Thyroid gland (tissue), 4 donors: ENCODE measurements around the gene SUPT3H.

Experiments used
- POLR2A ChIP-seq, 2 donors: fragments of 450-650 bp; IDR thresholded peaks; one replicate each; pipeline ENCODE4 v1.6.1; 2017; ENCODE audit warnings: antibody characterized with exemption in 2 of 2, mild to moderate bottlenecking in 2 of 2, moderate library complexity in 1 of 2
- TF ChIP-seq, protein P1 (sequence below), 6 experiments: fragments of 200-600 bp in 3 of 6; fragments of 450-650 bp in 3 of 6; sonication (generic) in 3 of 6; IDR thresholded peaks; one replicate each; pipeline ENCODE4 v1.5.1; 2016 to 2019; ENCODE audit warnings: antibody characterized with exemption in 6 of 6, mild to moderate bottlenecking in 2 of 6, inconsistent platforms in 1 of 6, moderate library complexity in 1 of 6

DNA sequence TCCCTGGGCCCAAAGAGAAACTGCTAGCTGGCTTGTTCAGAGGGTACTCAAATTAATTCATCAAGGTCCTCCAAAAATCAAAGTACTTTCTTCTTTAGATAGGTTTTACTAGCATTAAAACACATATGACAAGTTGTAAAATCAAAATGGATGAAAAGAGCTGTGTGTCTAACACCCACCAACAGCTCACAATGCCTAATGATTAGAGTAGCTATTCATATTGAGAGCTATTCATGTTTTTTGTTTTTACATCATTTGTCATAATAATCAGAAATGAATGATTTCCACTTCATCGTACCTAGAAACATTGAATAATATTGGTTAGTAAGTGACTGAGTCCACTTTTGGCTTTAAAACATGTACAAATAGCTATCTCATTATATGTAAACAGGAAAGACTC lies 339.5 kb downstream of the SUPT3H start:
- no peak for TF ChIP-seq POLR2A (IDR thresholded peaks at IDR 0.05)
- TF ChIP-seq, protein P1, sequence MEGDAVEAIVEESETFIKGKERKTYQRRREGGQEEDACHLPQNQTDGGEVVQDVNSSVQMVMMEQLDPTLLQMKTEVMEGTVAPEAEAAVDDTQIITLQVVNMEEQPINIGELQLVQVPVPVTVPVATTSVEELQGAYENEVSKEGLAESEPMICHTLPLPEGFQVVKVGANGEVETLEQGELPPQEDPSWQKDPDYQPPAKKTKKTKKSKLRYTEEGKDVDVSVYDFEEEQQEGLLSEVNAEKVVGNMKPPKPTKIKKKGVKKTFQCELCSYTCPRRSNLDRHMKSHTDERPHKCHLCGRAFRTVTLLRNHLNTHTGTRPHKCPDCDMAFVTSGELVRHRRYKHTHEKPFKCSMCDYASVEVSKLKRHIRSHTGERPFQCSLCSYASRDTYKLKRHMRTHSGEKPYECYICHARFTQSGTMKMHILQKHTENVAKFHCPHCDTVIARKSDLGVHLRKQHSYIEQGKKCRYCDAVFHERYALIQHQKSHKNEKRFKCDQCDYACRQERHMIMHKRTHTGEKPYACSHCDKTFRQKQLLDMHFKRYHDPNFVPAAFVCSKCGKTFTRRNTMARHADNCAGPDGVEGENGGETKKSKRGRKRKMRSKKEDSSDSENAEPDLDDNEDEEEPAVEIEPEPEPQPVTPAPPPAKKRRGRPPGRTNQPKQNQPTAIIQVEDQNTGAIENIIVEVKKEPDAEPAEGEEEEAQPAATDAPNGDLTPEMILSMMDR (IDR thresholded peaks at IDR 0.05) = no peak
